OCI-LY3 (cell line): Measurements from ENCODE around the gene HSPA1L.
A peak's percentile ranks its signal among the peaks of the same experiment; 100 is the strongest.
"Not testable (repeated sequence)": the region's sequence is repeated elsewhere in the genome, so short reads cannot be mapped to it uniquely, and the experiment has no call there.

Experiments used
- H2AFZ ChIP-seq: fragments of 200-600, 300-600 bp; shearing (Covaris generic); 2 replicates; pipeline ENCODE4 v1.6.0; 2014; ENCODE audit warnings: antibody characterized with exemption, low read depth, low read length
- H3K27ac ChIP-seq: fragments of 200-600, 300-600 bp; sonication (generic); 2 replicates; pipeline ENCODE4 v1.5.1; 2014; ENCODE audit warnings: mild to moderate bottlenecking, low read length, moderate library complexity, mixed read lengths
- H3K27me3 ChIP-seq: fragments of 200-600, 300-600 bp; sonication (generic); 2 replicates; pipeline ENCODE4 v1.6.1; 2014; ENCODE audit warnings: low read depth, low read length, mixed read lengths
- H3K36me3 ChIP-seq: fragments of 200-600, 300-600 bp; sonication (generic); replicated peaks from 2 replicates; pipeline ENCODE3; 2014; ENCODE audit warnings: low read depth, low read length, mixed read lengths
- H3K4me1 ChIP-seq: fragments of 300-600, 200-600 bp; sonication (generic); 2 replicates; pipeline ENCODE4 v1.6.1; 2014; ENCODE audit warnings: low read length, mixed read lengths
- H3K4me2 ChIP-seq: fragments of 200-600, 300-600 bp; sonication (generic); 2 replicates; pipeline ENCODE4 v1.6.1; 2014; ENCODE audit warnings: low read length, mixed read lengths
- H3K4me3 ChIP-seq: fragments of 300-600, 200-600 bp; sonication (generic); 2 replicates; pipeline ENCODE4 v1.5.1; 2014; ENCODE audit warnings: antibody characterized with exemption, mild to moderate bottlenecking, low read length, moderate library complexity
- H3K79me2 ChIP-seq: fragments of 300-600, 200-600 bp; shearing (Covaris generic); 2 replicates; pipeline ENCODE4 v1.6.1; 2014; ENCODE audit warnings: mild to moderate bottlenecking, low read length, mixed read lengths
- H3K9ac ChIP-seq: fragments of 300-600, 200-600 bp; shearing (Covaris generic); 2 replicates; pipeline ENCODE4 v1.6.0; 2014; ENCODE audit warnings: mild to moderate bottlenecking, low read length, moderate library complexity
- H3K9me3 ChIP-seq: fragments of 200-600, 300-600 bp; shearing (Covaris generic); 2 replicates; pipeline ENCODE4 v1.6.1; 2014; ENCODE audit warnings: low read length, mixed read lengths; ENCODE audit not compliant: insufficient read depth
- H4K20me1 ChIP-seq: fragments of 200-600, 300-600 bp; sonication (generic); 2 replicates; pipeline ENCODE4 v1.6.1; 2016; ENCODE audit warnings: low read length, mixed read lengths; ENCODE audit not compliant: insufficient read depth
- CTCF ChIP-seq: fragments of 200-600, 300-600 bp; sonication (generic); IDR thresholded peaks from 2 replicates; pipeline ENCODE4 v1.5.1; 2014; ENCODE audit warnings: antibody characterized with exemption, low read length, low read depth
- EZH2phosphoT487 ChIP-seq: fragments of 200-600 bp; shearing (Covaris generic); IDR thresholded peaks from 2 replicates; pipeline ENCODE4 v1.6.1; 2018; ENCODE audit warnings: antibody characterized with exemption, mixed run types, low read depth

The HSPA1L gene

GRCh38 chr6:31822036-31822821, 7.1 kb upstream of the HSPA1L start:
- Histone ChIP-seq H3K27me3 (no peaks in the 10 kb centered on the region), H2AFZ (peak overlapping the region; percentile 48; the same call in 1 of the 2 replicates), H3K27ac (peak overlapping the region; percentile 87), H3K79me2 (no peaks in the 10 kb centered on the region), H3K4me2 (peak overlapping the region; percentile 90), H3K4me3 (peak overlapping the region; percentile 79), H4K20me1 (no peaks in the 10 kb centered on the region), H3K9me3 (no peaks in the 10 kb centered on the region), H3K9ac (peak overlapping the region; percentile 81), H3K36me3 (no peaks in the 10 kb centered on the region), H3K4me1 (peaks cover 26% of the 10 kb centered on the region)
- no peak for TF ChIP-seq CTCF
- no peak for TF ChIP-seq EZH2phosphoT487

GRCh38 chr6:31821301-31822035, 6.4 kb upstream of the HSPA1L start:
- peaks cover 23% of the 10 kb centered on the region for H3K4me1 ChIP-seq
- no peaks in the 10 kb centered on the region for H3K9me3 ChIP-seq
- no peaks in the 10 kb centered on the region for H3K27me3 ChIP-seq
- no peaks in the 10 kb centered on the region for H3K79me2 ChIP-seq
- H2AFZ ChIP-seq = no peak overlapping the region
- peak overlapping the region; percentile 67 for H3K4me2 ChIP-seq
- H3K36me3 ChIP-seq = no peaks in the 10 kb centered on the region
- peak overlapping the region; percentile 79 for H3K4me3 ChIP-seq
- peak overlapping the region; percentile 81 for H3K9ac ChIP-seq
- no peaks in the 10 kb centered on the region for H4K20me1 ChIP-seq
- H3K27ac ChIP-seq = peak overlapping the region; percentile 87
- no peak for TF ChIP-seq CTCF
- TF ChIP-seq EZH2phosphoT487 = no peak

- H3K4me1 ChIP-seq = peaks cover 21% of the 10 kb centered on the region
- not testable (repeated sequence) for H3K79me2 ChIP-seq, H3K27me3 ChIP-seq, H3K9me3 ChIP-seq, H3K9ac ChIP-seq, H2AFZ ChIP-seq, H3K27ac ChIP-seq, H4K20me1 ChIP-seq, H3K36me3 ChIP-seq
- H3K4me3 ChIP-seq = peak overlapping the region; percentile 79; the same call in 1 of the 2 replicates
- H3K4me2 ChIP-seq = peak overlapping the region; percentile 67; the same call in 1 of the 2 replicates
Observed at GRCh38 chr6:31820399-31820798, 5.3 kb upstream of the HSPA1L start.

GRCh38 chr6:31819871-31820299, 4.8 kb upstream of the HSPA1L start:
- no peak overlapping the region for H3K9ac ChIP-seq
- H3K27ac ChIP-seq = no peak overlapping the region
- no peaks in the 10 kb centered on the region for H4K20me1 ChIP-seq
- H3K79me2 ChIP-seq = no peaks in the 10 kb centered on the region
- H3K4me2 ChIP-seq = no peak overlapping the region
- no peak overlapping the region for H3K4me3 ChIP-seq
- H3K36me3 ChIP-seq = no peaks in the 10 kb centered on the region
- TF ChIP-seq EZH2phosphoT487 (no peak), CTCF (no peak)
- no peaks in the 10 kb centered on the region for H3K27me3 ChIP-seq
- H3K4me1 ChIP-seq = peaks cover 21% of the 10 kb centered on the region
- no peak overlapping the region for H2AFZ ChIP-seq
- H3K9me3 ChIP-seq = no peaks in the 10 kb centered on the region

GRCh38 chr6:31817929-31818511, 2.9 kb upstream of the HSPA1L start:
- H3K9ac ChIP-seq, H3K27ac ChIP-seq, H4K20me1 ChIP-seq, H3K4me2 ChIP-seq, H2AFZ ChIP-seq, H3K36me3 ChIP-seq, H3K4me3 ChIP-seq, H3K27me3 ChIP-seq, H3K79me2 ChIP-seq, H3K9me3 ChIP-seq: not testable (repeated sequence)
- peaks cover 23% of the 10 kb centered on the region for H3K4me1 ChIP-seq
